A673 (cell line): ENCODE measurements around the gene CFAP99. TPM values are rescaled to one million over a fixed set of nuclear protein-coding genes. Genes with fewer than 3 reads are reported as not detected.

Source experiments
- BruUV-seq: library from RNA; stranded (reverse); fragments of 400-500 nt; replicated peaks from 2 replicates; lab custom pipeline; 2021; lab: Mats Ljungman, UMichigan
- CTCF ChIA-PET: fragments of 300-600 bp; sonication (Branson Sonifier 250); formaldehyde crosslinking; loops from one replicate; lab custom pipeline; 2022; ENCODE audit warnings: antibody characterized with exemption; lab: Charles Lee
- POLR2A ChIA-PET: fragments of 300-600 bp; sonication (Branson Sonifier 250); formaldehyde crosslinking; loops from one replicate; lab custom pipeline; 2022; ENCODE audit warnings: antibody characterized with exemption; ENCODE audit not compliant: low non-redundant PET; lab: Charles Lee
- DNase-seq: peaks from one replicate; pipeline ENCODE4 v3.0.0-alpha.2; 2015; ENCODE audit warnings: low spot score
- H3K27ac ChIP-seq: fragments of 200-600 bp; sonication (generic); 2 replicates; pipeline ENCODE4 v1.5.1; 2016; ENCODE audit warnings: mixed run types, low read depth, mild to moderate bottlenecking, mixed read lengths, antibody characterized with exemption, low read length; ENCODE audit not compliant: poor library complexity, severe bottlenecking
- H3K27me3 ChIP-seq: fragments of 200-600 bp; sonication (generic); replicated peaks from 2 replicates; pipeline ENCODE4 v1.6.1; 2017; ENCODE audit warnings: mixed run types, low read depth, mild to moderate bottlenecking, mixed read lengths, antibody characterized with exemption, low read length; ENCODE audit not compliant: insufficient read depth, poor library complexity
- H3K36me3 ChIP-seq: fragments of 200-600 bp; sonication (generic); 2 replicates; pipeline ENCODE4 v1.6.1; 2016; ENCODE audit warnings: mixed run types, mild to moderate bottlenecking, mixed read lengths, antibody characterized with exemption, low read length; ENCODE audit not compliant: insufficient read depth, poor library complexity, severe bottlenecking
- H3K4me1 ChIP-seq: fragments of 200-600 bp; sonication (generic); 2 replicates; pipeline ENCODE4 v1.6.1; 2017; ENCODE audit warnings: mixed run types, mild to moderate bottlenecking, mixed read lengths, antibody characterized with exemption, low read length; ENCODE audit not compliant: insufficient read depth, poor library complexity, severe bottlenecking
- H3K4me3 ChIP-seq: fragments of 200-600 bp; sonication (generic); 2 replicates; pipeline ENCODE4 v1.5.1; 2016; ENCODE audit warnings: low read depth, mixed run types, mild to moderate bottlenecking, mixed read lengths, low read length; ENCODE audit not compliant: poor library complexity, severe bottlenecking
- H3K9me3 ChIP-seq: fragments of 200-600 bp; sonication (generic); 2 replicates; pipeline ENCODE4 v1.6.1; 2016; ENCODE audit warnings: mixed run types, low read depth, mild to moderate bottlenecking, mixed read lengths, antibody characterized with exemption, low read length; ENCODE audit not compliant: poor library complexity, severe bottlenecking
- CTCF ChIP-seq: fragments of 300-800, 200-600 bp; sonication (generic); conservative IDR thresholded peaks from 2 replicates; pipeline ENCODE4 v1.5.1; 2017; ENCODE audit warnings: low read depth, mild to moderate bottlenecking, antibody characterized with exemption, low read length, moderate library complexity, mixed read lengths
- EZH2 ChIP-seq: fragments of 200-600 bp; sonication (generic); IDR thresholded peaks from 2 replicates; pipeline ENCODE4 v1.6.1; 2017; ENCODE audit warnings: borderline replicate concordance, low read depth, mild to moderate bottlenecking, mixed read lengths, antibody characterized with exemption, low read length; ENCODE audit not compliant: poor library complexity, severe bottlenecking
- intact Hi-C: fragments of 100-400 bp; cut with micrococcal nuclease; formaldehyde crosslinking; loops from one replicate; pipeline ENCODE4 v1.10.0; 2022; ENCODE audit not compliant: unreplicated experiment
- total RNA-seq: library from RNA; stranded (reverse); gene quantifications from 2 replicates; pipeline ENCODE4 v1.2.3, GENCODE V29; 2021

The CFAP99 gene
- total RNA-seq, 1 experiment from 2014 or later = not detected

GRCh38 chr4:2401610-2401983, 17.2 kb upstream of the CFAP99 start:
- intact Hi-C loops = no loop called here
- CTCF ChIA-PET = interaction anchor here (1.1 kb wide), 1 partner anchor 182 kb away, joined by 3 read pairs; no protein-coding TSS in a partner anchor
- Histone ChIP-seq H3K27ac (no peak overlapping the region), H3K4me1 (peaks cover 12% of the 10 kb centered on the region), H3K36me3 (no peaks in the 10 kb centered on the region), H3K4me3 (no peak overlapping the region), H3K9me3 (no peaks in the 10 kb centered on the region), H3K27me3 (no peaks in the 10 kb centered on the region)
- POLR2A ChIA-PET = no interaction called here
- TF ChIP-seq CTCF (no peak), EZH2 (no peak)
- no TSS peak for BruUV-seq
- no peak for DNase-seq

DNA sequence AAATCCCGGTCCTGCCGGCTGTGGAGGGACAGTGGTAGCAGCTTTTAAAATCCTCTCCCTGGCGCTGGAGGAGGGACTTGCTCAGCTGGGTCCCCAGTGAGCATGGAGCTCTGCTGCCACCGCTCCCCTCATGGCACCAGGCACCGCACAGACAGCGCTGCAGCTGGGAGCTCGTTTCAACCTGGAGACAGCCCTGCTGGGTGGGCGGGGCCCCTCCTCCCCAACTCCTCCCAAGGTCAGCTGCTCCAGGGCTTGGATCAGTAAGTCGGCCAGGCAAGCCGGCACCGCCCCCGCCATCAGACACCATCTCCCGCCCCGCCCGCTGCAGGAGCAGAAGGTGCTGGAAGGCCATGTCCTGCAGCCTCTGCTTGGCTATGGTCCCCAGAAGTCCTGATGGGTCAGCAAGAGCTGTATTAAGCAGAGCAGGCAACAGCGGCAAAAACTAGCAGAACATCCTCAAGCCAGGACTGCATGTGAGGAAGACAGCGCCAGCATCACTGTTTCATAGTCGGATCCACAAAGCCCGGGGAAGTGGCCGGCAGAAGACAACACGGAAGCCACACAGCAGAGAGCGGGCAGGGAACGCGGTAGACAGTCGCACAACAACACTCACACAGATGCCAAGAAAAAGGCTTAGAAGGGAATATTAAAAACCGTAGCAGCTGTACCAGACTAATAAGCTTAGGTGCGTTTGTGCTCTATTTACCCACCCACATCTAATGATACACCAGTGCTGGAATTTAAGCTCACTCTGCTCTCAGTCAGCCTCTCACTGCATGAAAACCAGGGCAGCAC, 16.5 kb upstream of the CFAP99 start:
- no TSS peak for BruUV-seq
- Histone ChIP-seq H3K27me3 (no peaks in the 10 kb centered on the region), H3K4me1 (peaks cover 12% of the 10 kb centered on the region), H3K4me3 (peak overlapping the region; percentile 3), H3K27ac (no peak overlapping the region), H3K9me3 (no peaks in the 10 kb centered on the region), H3K36me3 (no peaks in the 10 kb centered on the region)
- DNase-seq = peak; percentile 43
- CTCF ChIA-PET = no interaction called here
- no peak for TF ChIP-seq CTCF
- no peak for TF ChIP-seq EZH2
- POLR2A ChIA-PET = no interaction called here
- intact Hi-C loops = no loop called here

GRCh38 chr4:2402941-2403340, 15.8 kb upstream of the CFAP99 start:
- Histone ChIP-seq H3K4me3 (no peak overlapping the region), H3K27ac (no peak overlapping the region), H3K36me3 (no peaks in the 10 kb centered on the region), H3K4me1 (peaks cover 12% of the 10 kb centered on the region), H3K27me3 (no peaks in the 10 kb centered on the region), H3K9me3 (no peaks in the 10 kb centered on the region)
- ChIA-PET POLR2A (no interaction called here), CTCF (no interaction called here)
- TF ChIP-seq CTCF (no peak), EZH2 (no peak)
- no TSS peak for BruUV-seq
- intact Hi-C loops = no loop called here
- no peak for DNase-seq
